GM19395 (cell line): ENCODE results near the gene DAB1.

Experiments
- ATAC-seq: cut with Tn5 transposase; IDR thresholded peaks from one replicate; pipeline ENCODE4 v1.9.1; 2021; ENCODE audit warnings: mild to moderate bottlenecking, moderate library complexity; ENCODE audit not compliant: unreplicated experiment

The DAB1 gene

GRCh38 chr1:57423656-57424211 lies at the start of gene DAB1:
Gene DAB1, minus strand, starts transcription at chr1:57424060. Its CDS starts 133,030 bp downstream, at chr1:57291030.
- no peak for ATAC-seq

DNA sequence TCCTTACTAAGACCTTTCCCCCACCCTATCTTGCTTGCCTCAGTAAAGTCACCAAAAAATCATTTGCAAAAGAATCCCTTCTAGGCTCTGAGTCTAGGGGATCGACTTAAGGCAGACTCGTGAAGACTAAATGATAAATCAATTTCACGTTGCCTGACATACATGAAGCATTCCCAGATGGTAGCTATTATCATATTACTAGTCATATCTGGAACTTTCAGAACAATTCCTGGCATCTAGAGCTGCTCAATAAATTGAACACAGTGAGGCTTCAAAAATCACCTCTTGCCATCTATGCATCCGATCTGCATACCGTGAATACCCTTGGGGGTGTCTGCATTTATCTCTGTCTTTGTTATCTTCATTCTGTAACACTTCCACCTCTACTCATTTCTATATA lies 49.6 kb upstream of the DAB1 start:
- no peak for ATAC-seq

GRCh38 chr1:57471995-57472394 lies 48.1 kb upstream of the DAB1 start:
- ATAC-seq: no peak

DNA sequence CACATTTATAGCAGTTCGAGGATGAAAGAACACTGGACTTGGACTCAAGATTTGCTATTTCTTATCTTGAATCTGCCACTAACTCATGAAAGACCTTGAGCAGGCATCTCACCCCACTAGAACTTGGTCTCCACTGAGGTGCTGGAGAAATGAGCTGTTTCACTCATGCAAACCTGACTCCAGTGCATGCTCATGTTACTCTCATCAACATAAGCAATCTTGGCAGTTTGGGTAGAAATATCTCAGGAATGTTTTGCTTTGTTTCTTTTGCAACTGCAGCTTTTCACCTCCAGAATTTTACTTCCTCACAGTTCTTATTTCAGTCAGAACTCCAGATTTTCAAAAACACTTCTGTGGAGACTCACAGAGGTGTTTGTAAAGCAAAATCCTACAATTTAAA lies 46.2 kb upstream of the DAB1 start:
- ATAC-seq: no peak

DNA sequence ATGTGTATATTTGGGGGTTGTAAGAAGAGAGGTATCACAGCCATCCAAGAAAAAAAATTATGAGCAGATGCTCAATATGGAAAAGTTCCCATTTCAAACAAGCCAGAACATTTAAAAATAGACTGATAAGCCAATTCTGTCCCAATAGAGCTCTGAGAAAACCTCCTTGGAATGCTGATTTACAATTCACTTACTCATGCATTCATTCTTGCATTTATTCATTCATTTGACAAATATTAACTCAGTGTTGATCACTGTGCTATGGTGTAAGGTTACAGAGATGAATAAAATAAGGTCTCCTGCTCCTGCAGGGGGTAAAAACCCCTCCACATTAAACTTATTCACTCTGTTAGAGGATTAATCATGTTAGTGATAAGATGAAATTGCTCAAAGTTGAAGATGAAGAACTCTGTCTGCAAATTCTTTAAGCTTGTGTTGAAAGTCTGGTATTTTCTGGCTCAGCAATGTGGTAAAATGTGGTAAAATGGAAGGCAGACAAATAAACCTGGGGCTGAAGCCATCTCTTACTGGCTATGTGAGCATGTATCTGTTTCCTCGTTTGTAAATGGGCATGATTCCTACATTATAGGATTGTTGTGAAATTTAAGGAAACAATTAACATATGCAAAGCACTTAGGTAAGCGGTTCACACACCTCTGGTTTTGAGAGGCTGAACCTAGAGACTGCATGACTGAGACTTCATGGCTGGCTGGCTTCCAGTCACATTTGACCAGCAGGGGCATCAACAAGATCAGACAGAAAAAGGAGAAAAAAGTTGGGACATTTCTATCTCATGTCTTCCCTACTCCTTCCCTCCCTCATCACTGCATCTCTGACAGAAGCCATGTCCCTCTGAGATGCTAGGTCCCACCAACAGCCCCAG lies 45.0 kb upstream of the DAB1 start:
- no peak for ATAC-seq

GRCh38 chr1:57467830-57468229 lies 44.0 kb upstream of the DAB1 start:
- ATAC-seq: no peak

- ATAC-seq: no peak
Measured at GRCh38 chr1:57464756-57465155, 40.9 kb upstream of the DAB1 start.

DNA sequence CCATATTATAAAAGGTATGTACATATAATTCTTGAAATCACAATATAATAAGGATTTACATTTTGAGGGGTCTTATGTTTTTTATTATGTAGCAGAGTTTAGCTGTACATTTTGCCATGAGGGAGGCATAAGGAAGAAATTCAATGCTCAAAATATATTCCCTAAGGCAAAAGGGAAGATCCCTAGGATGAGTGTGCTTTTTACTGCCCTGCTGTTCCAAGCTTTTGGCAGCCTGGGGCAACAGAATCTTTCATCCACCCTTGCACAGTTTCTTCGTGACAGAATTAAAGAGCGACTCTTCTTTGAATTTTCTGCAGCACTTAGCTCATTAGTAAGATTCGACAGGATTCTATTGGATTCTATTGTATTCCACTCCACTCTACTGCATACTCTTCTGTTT lies 39.5 kb upstream of the DAB1 start:
- no peak for ATAC-seq

- ATAC-seq: no peak
Measured at GRCh38 chr1:57461405-57461804, 37.5 kb upstream of the DAB1 start.

GRCh38 chr1:57451516-57451915 lies 27.7 kb upstream of the DAB1 start:
- no peak for ATAC-seq

GRCh38 chr1:57450981-57451380 lies 27.1 kb upstream of the DAB1 start:
- no peak for ATAC-seq

GRCh38 chr1:57447551-57447950 lies 23.7 kb upstream of the DAB1 start:
- no peak for ATAC-seq

GRCh38 chr1:57443004-57443403 lies 19.1 kb upstream of the DAB1 start:
- no peak for ATAC-seq

GRCh38 chr1:57440096-57440495 lies 16.2 kb upstream of the DAB1 start:
- no peak for ATAC-seq

- ATAC-seq: no peak
Measured at GRCh38 chr1:57431400-57431799, 7.5 kb upstream of the DAB1 start.

DNA sequence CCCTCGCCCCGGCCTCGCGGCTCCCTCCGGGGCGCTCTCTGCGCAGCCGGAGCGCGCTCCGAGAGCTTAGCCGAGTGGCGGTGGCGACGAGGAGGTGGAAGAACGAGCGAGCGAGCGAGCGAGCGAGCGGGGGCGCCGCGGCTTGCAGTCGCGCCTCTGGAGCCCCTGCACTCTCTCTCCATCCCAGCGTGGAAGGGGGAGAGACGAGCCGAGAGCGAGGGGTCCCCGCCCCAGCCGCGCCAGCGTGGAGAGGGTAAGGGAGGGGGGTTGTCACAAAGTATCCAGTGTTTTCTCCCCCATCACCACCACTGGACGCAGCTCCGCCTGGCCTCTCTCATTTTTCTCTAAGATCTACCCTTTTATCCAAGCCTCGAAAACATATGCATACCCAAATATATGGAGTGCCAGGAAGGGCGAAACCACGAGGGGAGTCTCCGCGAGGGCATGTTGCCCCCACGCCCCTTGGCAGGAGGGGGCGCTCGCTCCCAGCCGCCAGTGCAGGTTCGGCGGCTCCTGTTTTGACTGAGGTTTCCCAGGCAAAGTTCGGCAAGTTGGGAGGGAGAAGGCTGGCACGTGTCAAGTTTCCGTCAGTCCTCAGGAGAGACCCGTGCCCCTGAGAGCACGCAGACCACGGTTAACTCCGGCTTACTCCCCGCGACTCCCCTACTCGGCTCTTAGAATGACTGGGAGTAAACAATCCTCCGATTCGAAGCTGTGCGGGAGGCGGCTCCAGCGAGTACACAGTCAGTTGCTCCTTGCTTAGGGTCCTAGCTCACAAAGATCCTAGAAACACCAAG lies 569 bp upstream of the DAB1 start:
- no peak for ATAC-seq

DNA sequence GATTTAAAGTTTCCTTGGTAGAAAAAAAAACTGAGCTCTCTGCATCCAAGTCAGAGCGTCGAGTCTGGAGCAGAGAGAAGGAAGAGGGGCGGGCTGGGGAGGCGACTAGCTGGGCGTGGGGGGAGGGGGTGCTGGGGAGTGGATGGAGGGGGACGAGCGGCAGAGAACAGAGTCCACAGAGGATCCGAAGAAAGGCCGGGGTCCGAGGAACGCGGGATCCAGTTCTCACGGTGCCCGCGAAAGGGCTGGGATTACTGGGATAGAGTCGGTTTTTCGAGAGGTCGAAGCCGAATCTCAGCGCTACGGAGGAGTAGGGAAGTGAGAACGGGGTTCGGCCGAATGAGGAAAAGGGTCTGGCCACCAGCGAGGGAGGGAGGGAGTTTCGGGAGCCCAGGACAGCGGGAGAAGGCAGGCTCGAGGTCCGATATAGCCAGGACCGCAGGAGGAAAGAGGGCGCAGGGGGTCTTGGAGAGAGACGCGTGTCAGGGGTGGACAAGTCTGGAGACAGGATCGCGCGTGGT lies 665 bp downstream of the DAB1 start:
- no peak for ATAC-seq

GRCh38 chr1:57422271-57423134 lies 1.4 kb downstream of the DAB1 start:
- no peak for ATAC-seq

DNA sequence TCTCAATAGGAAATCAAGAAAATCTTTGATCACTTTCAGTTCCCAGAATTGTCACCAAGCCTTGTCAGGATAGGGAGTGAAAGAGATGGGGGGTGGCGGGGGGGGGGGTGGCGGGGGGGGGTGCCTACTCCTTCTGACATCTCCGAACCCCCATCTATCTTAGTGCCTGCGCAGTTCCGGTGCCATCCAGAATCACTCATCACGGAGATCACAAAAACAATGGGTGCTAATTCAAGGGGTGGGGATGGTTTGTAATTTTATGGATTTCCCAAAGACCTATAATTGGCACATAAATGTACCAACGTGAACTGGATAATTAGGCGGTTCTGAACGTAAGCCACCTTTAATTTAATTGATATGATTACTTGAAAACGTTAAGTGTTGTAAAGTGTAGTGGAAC lies 2.1 kb downstream of the DAB1 start:
- ATAC-seq: no peak

- no peak for ATAC-seq
Measured at GRCh38 chr1:57420981-57421785, 2.7 kb downstream of the DAB1 start.
